Measurements from ENCODE around the gene RAD18.
A peak's percentile ranks its signal among the peaks of the same experiment; 100 is the strongest.

Gene RAD18

GRCh38 chr3:8963137-8963853 is at the start of gene RAD18:
Gene RAD18, minus strand, starts transcription at chr3:8963472. Its CDS starts 87 bp downstream, at chr3:8963385.
- DNase-seq, result no peak

- DNase-seq, result no peak
Observed at GRCh38 chr3:9012521-9012920, 49.2 kb upstream of the RAD18 start.

- no peak for DNase-seq
Observed at GRCh38 chr3:9009976-9010545, 46.8 kb upstream of the RAD18 start.

- DNase-seq, result no peak
Observed at GRCh38 chr3:9008550-9009255, 45.4 kb upstream of the RAD18 start.

- DNase-seq, result no peak
Observed at GRCh38 chr3:9007928-9008327, 44.7 kb upstream of the RAD18 start.

GRCh38 chr3:9007213-9007612 is 43.9 kb upstream of the RAD18 start:
- no peak for DNase-seq

GRCh38 chr3:9000041-9000440 is 36.8 kb upstream of the RAD18 start:
- no peak for DNase-seq

- DNase-seq, result no peak
Observed at GRCh38 chr3:8997151-8997550, 33.9 kb upstream of the RAD18 start.

- DNase-seq, result no peak
Observed at GRCh38 chr3:8996681-8997121, 33.4 kb upstream of the RAD18 start.

- no peak for DNase-seq
Observed at GRCh38 chr3:8996216-8996615, 32.9 kb upstream of the RAD18 start.

- no peak for DNase-seq
Observed at GRCh38 chr3:8994226-8994625, 31.0 kb upstream of the RAD18 start.

- no peak for DNase-seq
Observed at GRCh38 chr3:8993331-8993730, 30.1 kb upstream of the RAD18 start.

GRCh38 chr3:8992854-8993253 is 29.6 kb upstream of the RAD18 start:
- no peak for DNase-seq

- DNase-seq, result no peak
Observed at GRCh38 chr3:8992199-8992598, 28.9 kb upstream of the RAD18 start.

GRCh38 chr3:8990266-8991215 is 27.3 kb upstream of the RAD18 start:
- no peak for DNase-seq

- no peak for DNase-seq
Observed at GRCh38 chr3:8988791-8989558, 25.7 kb upstream of the RAD18 start.

- DNase-seq, result no peak
Observed at GRCh38 chr3:8988384-8988655, 25.0 kb upstream of the RAD18 start.

GRCh38 chr3:8987645-8988383 is 24.5 kb upstream of the RAD18 start:
- DNase-seq, result peak; percentile 98

- DNase-seq, result no peak
Observed at GRCh38 chr3:8987226-8987625, 24.0 kb upstream of the RAD18 start.

GRCh38 chr3:8986741-8987140 is 23.5 kb upstream of the RAD18 start:
- DNase-seq, result no peak

- DNase-seq, result no peak
Observed at GRCh38 chr3:8985876-8986275, 22.6 kb upstream of the RAD18 start.

- DNase-seq, result no peak
Observed at GRCh38 chr3:8985411-8985831, 22.1 kb upstream of the RAD18 start.

All from 8988T (cell line).